ENCODE measurements around the gene CD2AP. TPM values are rescaled to one million over a fixed set of nuclear protein-coding genes. Genes with fewer than 3 reads are reported as not detected.
A peak's percentile ranks its signal among the peaks of the same experiment; 100 is the strongest.

CD2AP gene
- total and polyA plus RNA-seq, 9 of the 15 experiments (the other 6 are each of a cell fraction or from before 2014, with no cell fraction given) = 9.4 to 69.7 (median 38.7) TPM

GRCh38 chr6:47453372-47453936 is 24.1 kb upstream of the CD2AP start:
- Histone ChIP-seq H3K27me3 (ENCODE audit: control insufficient read depth in 2 of 2, insufficient read depth in 2 of 2, low read length in 2 of 2) (no peaks in the 10 kb centered on the region), H4K20me1 (replicated peaks; ENCODE audit: control insufficient read depth, insufficient read depth, low read length) (no peaks in the 10 kb centered on the region), H3K79me2 (ENCODE audit: control insufficient read depth, insufficient read depth, low read length) (no peaks in the 10 kb centered on the region), H2AFZ (ENCODE audit: low read depth, low read length) (no peak overlapping the region), H3K36me3 (ENCODE audit: control insufficient read depth, insufficient read depth, low read length) (no peaks in the 10 kb centered on the region), H3K4me1 (replicated peaks in 1 of 2; ENCODE audit: control insufficient read depth in 2 of 2, insufficient read depth in 2 of 2, low read length in 2 of 2) (no peaks in the 10 kb centered on the region), H3K27ac (ENCODE audit: extremely low read depth, low read depth, low read length) (no peak overlapping the region), H3K9me3 (replicated peaks; ENCODE audit: control insufficient read depth, insufficient read depth, low read depth, low read length) (no peaks in the 10 kb centered on the region), H3K4me2 (ENCODE audit: insufficient read depth, low read length) (no peak overlapping the region), H3K9ac (ENCODE audit: insufficient read depth in 1 of 2, low read depth in 2 of 2, low read length in 2 of 2) (no peak overlapping the region), H3K9me1 (ENCODE audit: control insufficient read depth, insufficient read depth, low read length) (no peaks in the 10 kb centered on the region), H3K4me3 (no peak overlapping the region)
- no peak for DNase-seq (ENCODE audit: extremely low read depth in 1 of 4, low spot score in 3 of 4)
- 44% methylated on average over 4 of the region's 4 CpGs for WGBS (ENCODE audit: insufficient coverage, low coverage, missing lambda C conversion rate)
- CTCF ChIA-PET (ENCODE audit: low intra/inter-chr PET ratio) = no interaction called here
- in situ Hi-C loops (cut with MboI) = no loop called here
- intact Hi-C loops (cut with micrococcal nuclease) = no loop called here
- peak; percentile 54 for FAIRE-seq
- BruUV-seq (replicated peaks) = no TSS peak
- no peak for TF ChIP-seq CREB1 (IDR thresholded peaks at IDR 0.05)
- TF ChIP-seq CREB1 (CRISPR knock-in tag; IDR thresholded peaks at IDR 0.05) = no peak
- peak; percentile 54 for TF ChIP-seq ZNF121 (CRISPR knock-in tag; conservative IDR thresholded peaks at IDR 0.05)
- ATAC-seq = peak; percentile 33; the same call in 1 of the 3 replicates
- POLR2A ChIA-PET = interaction anchor here (0.6 to 2.4 kb wide), 4 partner anchors 16 to 114 kb away, joined by 3 to 6 read pairs (median 3); partner anchors contain the start of gene CD2AP

GRCh38 chr6:47454713-47455396 is 22.7 kb upstream of the CD2AP start:
- H3K79me2 ChIP-seq (ENCODE audit: control insufficient read depth, insufficient read depth, low read length) = no peaks in the 10 kb centered on the region
- ChIA-PET CTCF (ENCODE audit: low intra/inter-chr PET ratio) (no interaction called here), POLR2A (interaction anchor here (0.9 kb wide), 1 partner anchor 17 kb away, joined by 3 read pairs; no protein-coding TSS in a partner anchor)
- no peak for DNase-seq (ENCODE audit: extremely low read depth in 1 of 4, low spot score in 3 of 4)
- no peak overlapping the region for H3K4me3 ChIP-seq
- H4K20me1 ChIP-seq (replicated peaks; ENCODE audit: control insufficient read depth, insufficient read depth, low read length) = no peaks in the 10 kb centered on the region
- H2AFZ ChIP-seq (ENCODE audit: low read depth, low read length) = no peak overlapping the region
- ATAC-seq = no peak
- BruUV-seq (replicated peaks) = no TSS peak
- no peak overlapping the region for H3K4me2 ChIP-seq (ENCODE audit: insufficient read depth, low read length)
- H3K27ac ChIP-seq (ENCODE audit: extremely low read depth, low read depth, low read length) = no peak overlapping the region
- H3K9me3 ChIP-seq (replicated peaks; ENCODE audit: control insufficient read depth, insufficient read depth, low read depth, low read length) = no peaks in the 10 kb centered on the region
- no peaks in the 10 kb centered on the region for H3K4me1 ChIP-seq (replicated peaks in 1 of 2; ENCODE audit: control insufficient read depth in 2 of 2, insufficient read depth in 2 of 2, low read length in 2 of 2)
- no peaks in the 10 kb centered on the region for H3K9me1 ChIP-seq (ENCODE audit: control insufficient read depth, insufficient read depth, low read length)
- TF ChIP-seq, protein P1, sequence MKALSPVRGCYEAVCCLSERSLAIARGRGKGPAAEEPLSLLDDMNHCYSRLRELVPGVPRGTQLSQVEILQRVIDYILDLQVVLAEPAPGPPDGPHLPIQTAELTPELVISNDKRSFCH (CRISPR knock-in tag; IDR thresholded peaks at IDR 0.05) = no peak
- TF ChIP-seq, protein P1 (tag; IDR thresholded peaks at IDR 0.05) = no peak
- no peak for TF ChIP-seq GABPB2 (CRISPR knock-in tag; conservative IDR thresholded peaks at IDR 0.05)
- TF ChIP-seq IFI16 (CRISPR knock-in tag; IDR thresholded peaks at IDR 0.05) = no peak
- TF ChIP-seq E2F3 (CRISPR knock-in tag; IDR thresholded peaks at IDR 0.05) = no peak
- no peak for TF ChIP-seq SMARCE1 (IDR thresholded peaks at IDR 0.05)
- TF ChIP-seq PURB (CRISPR knock-in tag; IDR thresholded peaks at IDR 0.05; ENCODE audit: low read depth) = no peak
- no peak for TF ChIP-seq BCL6 (CRISPR knock-in tag; IDR thresholded peaks at IDR 0.05)
- no peak for TF ChIP-seq FOXK1 (CRISPR knock-in tag; IDR thresholded peaks at IDR 0.05; ENCODE audit: borderline replicate concordance)
- TF ChIP-seq, protein P2, sequence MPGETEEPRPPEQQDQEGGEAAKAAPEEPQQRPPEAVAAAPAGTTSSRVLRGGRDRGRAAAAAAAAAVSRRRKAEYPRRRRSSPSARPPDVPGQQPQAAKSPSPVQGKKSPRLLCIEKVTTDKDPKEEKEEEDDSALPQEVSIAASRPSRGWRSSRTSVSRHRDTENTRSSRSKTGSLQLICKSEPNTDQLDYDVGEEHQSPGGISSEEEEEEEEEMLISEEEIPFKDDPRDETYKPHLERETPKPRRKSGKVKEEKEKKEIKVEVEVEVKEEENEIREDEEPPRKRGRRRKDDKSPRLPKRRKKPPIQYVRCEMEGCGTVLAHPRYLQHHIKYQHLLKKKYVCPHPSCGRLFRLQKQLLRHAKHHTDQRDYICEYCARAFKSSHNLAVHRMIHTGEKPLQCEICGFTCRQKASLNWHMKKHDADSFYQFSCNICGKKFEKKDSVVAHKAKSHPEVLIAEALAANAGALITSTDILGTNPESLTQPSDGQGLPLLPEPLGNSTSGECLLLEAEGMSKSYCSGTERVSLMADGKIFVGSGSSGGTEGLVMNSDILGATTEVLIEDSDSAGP (CRISPR knock-in tag; IDR thresholded peaks at IDR 0.05) = no peak
- no peak for TF ChIP-seq ELF1 (tag; IDR thresholded peaks at IDR 0.05)
- no peak overlapping the region for H3K9ac ChIP-seq (ENCODE audit: insufficient read depth in 1 of 2, low read depth in 2 of 2, low read length in 2 of 2)
- WGBS (ENCODE audit: insufficient coverage, low coverage, missing lambda C conversion rate) = 42% methylated on average over 6 of the region's 6 CpGs
- no peaks in the 10 kb centered on the region for H3K27me3 ChIP-seq (ENCODE audit: control insufficient read depth in 2 of 2, insufficient read depth in 2 of 2, low read length in 2 of 2)
- in situ Hi-C loops (cut with MboI) (no loop called here), intact Hi-C loops (cut with micrococcal nuclease) (no loop called here)
- peak; percentile 32 for FAIRE-seq
- H3K36me3 ChIP-seq (ENCODE audit: control insufficient read depth, insufficient read depth, low read length) = no peaks in the 10 kb centered on the region
